22Rv1 (cell line): Measurements from ENCODE around the gene TST.

Source experiments
- ZFX ChIP-seq: fragments of 450-650 bp; IDR thresholded peaks from 2 replicates; pipeline ENCODE4 v1.6.1; 2017; ENCODE audit warnings: antibody characterized with exemption, borderline replicate concordance
- TF ChIP-seq, protein P1 (sequence below): fragments of 450-650 bp; IDR thresholded peaks from 2 replicates; pipeline ENCODE4 v1.5.1; 2017; ENCODE audit warnings: mild to moderate bottlenecking

DNA sequence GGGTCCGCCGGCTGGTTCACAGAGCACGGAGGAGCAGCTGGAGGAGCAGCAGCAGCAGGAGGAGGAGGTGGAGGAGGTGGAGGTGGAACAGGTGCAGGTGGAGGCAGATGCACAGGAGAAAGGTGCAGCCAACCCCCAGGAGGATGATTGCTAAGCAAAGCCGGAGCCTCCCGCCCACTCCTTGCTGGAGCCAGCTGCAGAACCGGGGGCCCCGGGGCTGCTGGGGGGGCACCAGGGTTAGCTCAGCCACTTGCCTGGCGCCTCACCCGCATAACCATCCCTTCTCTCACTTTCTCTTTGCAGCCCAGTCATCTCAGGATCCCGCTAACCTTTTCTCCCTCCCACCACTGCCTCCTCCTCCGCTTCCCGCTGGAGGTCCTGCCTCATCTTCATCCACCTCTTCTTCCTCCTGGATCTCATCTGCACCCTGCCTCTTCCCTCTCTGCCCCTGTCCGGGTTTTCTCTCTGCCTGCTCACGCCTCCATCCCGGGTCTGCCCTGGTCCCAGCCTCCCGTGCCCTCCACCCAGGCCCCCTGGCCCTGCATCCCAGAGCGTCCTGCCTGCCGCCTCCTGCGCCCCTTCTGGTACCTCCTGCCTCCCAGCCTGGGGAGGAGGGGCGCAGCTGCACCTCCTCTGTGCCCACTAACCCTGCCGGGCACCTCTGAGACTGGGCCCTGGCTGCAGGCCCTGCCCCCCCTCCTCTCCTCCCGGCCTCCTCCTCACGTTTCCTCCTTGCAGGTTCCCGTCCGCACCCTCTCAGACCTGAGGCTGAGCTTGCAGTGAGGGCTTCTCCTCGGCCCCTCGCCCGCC, 41.8 kb upstream of the TST start:
- TF ChIP-seq, protein P1, sequence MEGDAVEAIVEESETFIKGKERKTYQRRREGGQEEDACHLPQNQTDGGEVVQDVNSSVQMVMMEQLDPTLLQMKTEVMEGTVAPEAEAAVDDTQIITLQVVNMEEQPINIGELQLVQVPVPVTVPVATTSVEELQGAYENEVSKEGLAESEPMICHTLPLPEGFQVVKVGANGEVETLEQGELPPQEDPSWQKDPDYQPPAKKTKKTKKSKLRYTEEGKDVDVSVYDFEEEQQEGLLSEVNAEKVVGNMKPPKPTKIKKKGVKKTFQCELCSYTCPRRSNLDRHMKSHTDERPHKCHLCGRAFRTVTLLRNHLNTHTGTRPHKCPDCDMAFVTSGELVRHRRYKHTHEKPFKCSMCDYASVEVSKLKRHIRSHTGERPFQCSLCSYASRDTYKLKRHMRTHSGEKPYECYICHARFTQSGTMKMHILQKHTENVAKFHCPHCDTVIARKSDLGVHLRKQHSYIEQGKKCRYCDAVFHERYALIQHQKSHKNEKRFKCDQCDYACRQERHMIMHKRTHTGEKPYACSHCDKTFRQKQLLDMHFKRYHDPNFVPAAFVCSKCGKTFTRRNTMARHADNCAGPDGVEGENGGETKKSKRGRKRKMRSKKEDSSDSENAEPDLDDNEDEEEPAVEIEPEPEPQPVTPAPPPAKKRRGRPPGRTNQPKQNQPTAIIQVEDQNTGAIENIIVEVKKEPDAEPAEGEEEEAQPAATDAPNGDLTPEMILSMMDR: no peak
- no peak for TF ChIP-seq ZFX
